KMS-11 (cell line): ENCODE results near the gene ADAM8.

Source experiments
- H2AFZ ChIP-seq: fragments of 200-600 bp; sonication (generic); 2 replicates; pipeline ENCODE4 v1.6.1; 2016; ENCODE audit warnings: antibody characterized with exemption, mixed run types, low read depth
- H3K27ac ChIP-seq: fragments of 200-600 bp; sonication (generic); 2 replicates; pipeline ENCODE4 v1.6.1; 2016; ENCODE audit warnings: mild to moderate bottlenecking, mixed run types
- H3K27me3 ChIP-seq: fragments of 200-600 bp; sonication (generic); 2 replicates; pipeline ENCODE4 v1.6.1; 2017; ENCODE audit warnings: mild to moderate bottlenecking, low read depth, mixed run types, moderate library complexity; ENCODE audit not compliant: insufficient read depth
- H3K36me3 ChIP-seq: fragments of 200-600 bp; sonication (generic); 2 replicates; pipeline ENCODE4 v1.6.1; 2017; ENCODE audit warnings: mild to moderate bottlenecking, mixed run types; ENCODE audit not compliant: insufficient read depth
- H3K4me1 ChIP-seq: fragments of 200-600 bp; sonication (generic); 2 replicates; pipeline ENCODE4 v1.6.1; 2016; ENCODE audit warnings: mild to moderate bottlenecking, low read depth, mixed run types; ENCODE audit not compliant: poor library complexity, severe bottlenecking
- H3K4me2 ChIP-seq: fragments of 200-600 bp; sonication (generic); 2 replicates; pipeline ENCODE4 v1.7.0; 2016; ENCODE audit warnings: mild to moderate bottlenecking, mixed run types
- H3K4me3 ChIP-seq: fragments of 200-600 bp; sonication (generic); IDR thresholded peaks from 2 replicates; pipeline ENCODE4 v1.6.1; 2017; ENCODE audit warnings: low read depth, low read length, mixed read lengths; ENCODE audit not compliant: insufficient read depth
- H3K79me2 ChIP-seq: fragments of 200-600 bp; sonication (generic); 2 replicates; pipeline ENCODE4 v1.6.1; 2016; ENCODE audit warnings: low read depth, mixed run types; ENCODE audit not compliant: insufficient read depth
- H3K9ac ChIP-seq: fragments of 200-600 bp; sonication (generic); 2 replicates; pipeline ENCODE4 v1.6.1; 2016; ENCODE audit warnings: mild to moderate bottlenecking, mixed run types
- H4K20me1 ChIP-seq: fragments of 200-600 bp; sonication (generic); 2 replicates; pipeline ENCODE4 v1.6.1; 2016; ENCODE audit warnings: mild to moderate bottlenecking, mixed run types; ENCODE audit not compliant: insufficient read depth
- CTCF ChIP-seq: fragments of 200-600 bp; sonication (generic); conservative IDR thresholded peaks from 2 replicates; pipeline ENCODE4 v1.6.1; 2017; ENCODE audit warnings: low read depth, mild to moderate bottlenecking, antibody characterized with exemption, low read length, moderate library complexity, mixed read lengths

Gene ADAM8

GRCh38 chr10:133213641-133214467 is 62.8 kb downstream of the ADAM8 start:
- Histone ChIP-seq H3K4me1 (no peaks in the 10 kb centered on the region), H3K27me3 (peaks cover 18% of the 10 kb centered on the region), H3K27ac (no peak overlapping the region), H3K4me3 (no peak overlapping the region), H3K36me3 (no peaks in the 10 kb centered on the region), H3K9ac (no peak overlapping the region), H2AFZ (no peak overlapping the region), H3K79me2 (no peaks in the 10 kb centered on the region), H4K20me1 (no peaks in the 10 kb centered on the region), H3K4me2 (no peak overlapping the region)
- no peak for TF ChIP-seq CTCF

GRCh38 chr10:133212853-133213494 is 63.7 kb downstream of the ADAM8 start:
- no peak for TF ChIP-seq CTCF
- H3K27ac ChIP-seq: no peak overlapping the region
- H3K4me1 ChIP-seq: no peaks in the 10 kb centered on the region
- H3K9ac ChIP-seq: no peak overlapping the region
- no peak overlapping the region for H3K4me2 ChIP-seq
- H2AFZ ChIP-seq: no peak overlapping the region
- no peaks in the 10 kb centered on the region for H4K20me1 ChIP-seq
- no peaks in the 10 kb centered on the region for H3K36me3 ChIP-seq
- H3K4me3 ChIP-seq: no peak overlapping the region
- peaks cover 13% of the 10 kb centered on the region for H3K27me3 ChIP-seq
- no peaks in the 10 kb centered on the region for H3K79me2 ChIP-seq
